HepG2 (cell line): ENCODE data around the gene SMC1A.

Experiments
- BCL6 ChIP-seq: IDR thresholded peaks from 2 replicates; pipeline ENCODE4 v1.6.1; 2016; ENCODE audit warnings: missing genetic modification reagents, missing compliant biosample characterization
- CCDC6 ChIP-seq: sonication (generic); formaldehyde crosslinking; IDR thresholded peaks from 2 replicates; pipeline ENCODE4 v1.8.1; 2022; ENCODE audit warnings: mild to moderate bottlenecking, missing genetic modification reagents, moderate library complexity
- CEBPB ChIP-seq: IDR thresholded peaks from 2 replicates; pipeline ENCODE4 v1.6.1; 2011; ENCODE audit warnings: low read depth, low read length, improper control_type of control experiment, borderline replicate concordance
- MAF1 ChIP-seq: sonication (generic); formaldehyde crosslinking; IDR thresholded peaks from 2 replicates; pipeline ENCODE4 v1.5.0; 2020; ENCODE audit warnings: missing genetic modification reagents, borderline replicate concordance
- MXD4 ChIP-seq: IDR thresholded peaks from 2 replicates; pipeline ENCODE4 v1.6.1; 2016; ENCODE audit warnings: mild to moderate bottlenecking, missing biosample characterization, missing genetic modification reagents
- TCF7 ChIP-seq: sonication (generic); IDR thresholded peaks from 2 replicates; pipeline ENCODE4 v1.6.1; 2016; ENCODE audit warnings: antibody characterized with exemption, low read depth
- ZFP41 ChIP-seq: sonication (generic); formaldehyde crosslinking; IDR thresholded peaks from 2 replicates; pipeline ENCODE4 v1.4.0; 2020; ENCODE audit warnings: mild to moderate bottlenecking, missing genetic modification reagents, borderline replicate concordance
- ZNF180 ChIP-seq: sonication (generic); formaldehyde crosslinking; IDR thresholded peaks from 2 replicates; pipeline ENCODE4 v1.4.0; 2020; ENCODE audit warnings: low read depth, missing genetic modification reagents, borderline replicate concordance
- ZNF460 ChIP-seq: sonication (generic); formaldehyde crosslinking; IDR thresholded peaks from 2 replicates; pipeline ENCODE4 v1.5.1; 2020; ENCODE audit warnings: missing genetic modification reagents, mild to moderate bottlenecking, borderline replicate concordance
- ZNF614 ChIP-seq: IDR thresholded peaks from 2 replicates; pipeline ENCODE4 v1.6.1; 2018; ENCODE audit warnings: missing biosample characterization, missing genetic modification reagents, inconsistent platforms, borderline replicate concordance
- ZNF629 ChIP-seq: sonication (generic); formaldehyde crosslinking; conservative IDR thresholded peaks from 2 replicates; pipeline ENCODE4 v1.5.0; 2020; ENCODE audit warnings: missing genetic modification reagents
- TF ChIP-seq, protein P1 (sequence below): sonication (generic); formaldehyde crosslinking; IDR thresholded peaks from 2 replicates; pipeline ENCODE4 v1.4.0; 2020; ENCODE audit warnings: mild to moderate bottlenecking, missing genetic modification reagents
- TF ChIP-seq, protein P2 (sequence below): IDR thresholded peaks from 2 replicates; pipeline ENCODE4 v1.6.1; 2016
- TF ChIP-seq, protein P3 (sequence below): sonication (generic); formaldehyde crosslinking; IDR thresholded peaks from 2 replicates; pipeline ENCODE4 v1.8.1; 2023; ENCODE audit warnings: missing genetic modification reagents, inconsistent platforms, borderline replicate concordance

DNA sequence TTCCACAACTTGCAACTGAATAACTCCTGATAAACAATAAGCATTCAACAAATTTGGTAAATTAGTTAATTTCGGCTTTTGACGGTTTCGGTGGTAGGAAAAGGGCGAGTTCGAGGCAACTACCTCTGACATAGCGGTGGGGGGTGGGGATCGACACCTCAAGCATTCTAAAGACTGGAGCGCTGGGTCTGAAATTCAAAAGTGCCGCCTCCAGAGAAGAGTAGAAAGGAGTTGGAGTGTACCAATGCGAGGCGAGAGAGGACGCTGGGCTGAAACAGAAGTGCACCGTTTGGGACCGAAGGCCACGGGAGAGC, 725 bp downstream of the SMC1A start:
- TF ChIP-seq, protein P1, sequence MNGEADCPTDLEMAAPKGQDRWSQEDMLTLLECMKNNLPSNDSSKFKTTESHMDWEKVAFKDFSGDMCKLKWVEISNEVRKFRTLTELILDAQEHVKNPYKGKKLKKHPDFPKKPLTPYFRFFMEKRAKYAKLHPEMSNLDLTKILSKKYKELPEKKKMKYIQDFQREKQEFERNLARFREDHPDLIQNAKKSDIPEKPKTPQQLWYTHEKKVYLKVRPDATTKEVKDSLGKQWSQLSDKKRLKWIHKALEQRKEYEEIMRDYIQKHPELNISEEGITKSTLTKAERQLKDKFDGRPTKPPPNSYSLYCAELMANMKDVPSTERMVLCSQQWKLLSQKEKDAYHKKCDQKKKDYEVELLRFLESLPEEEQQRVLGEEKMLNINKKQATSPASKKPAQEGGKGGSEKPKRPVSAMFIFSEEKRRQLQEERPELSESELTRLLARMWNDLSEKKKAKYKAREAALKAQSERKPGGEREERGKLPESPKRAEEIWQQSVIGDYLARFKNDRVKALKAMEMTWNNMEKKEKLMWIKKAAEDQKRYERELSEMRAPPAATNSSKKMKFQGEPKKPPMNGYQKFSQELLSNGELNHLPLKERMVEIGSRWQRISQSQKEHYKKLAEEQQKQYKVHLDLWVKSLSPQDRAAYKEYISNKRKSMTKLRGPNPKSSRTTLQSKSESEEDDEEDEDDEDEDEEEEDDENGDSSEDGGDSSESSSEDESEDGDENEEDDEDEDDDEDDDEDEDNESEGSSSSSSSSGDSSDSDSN (CRISPR knock-in tag) = no peak
- TF ChIP-seq, protein P2, sequence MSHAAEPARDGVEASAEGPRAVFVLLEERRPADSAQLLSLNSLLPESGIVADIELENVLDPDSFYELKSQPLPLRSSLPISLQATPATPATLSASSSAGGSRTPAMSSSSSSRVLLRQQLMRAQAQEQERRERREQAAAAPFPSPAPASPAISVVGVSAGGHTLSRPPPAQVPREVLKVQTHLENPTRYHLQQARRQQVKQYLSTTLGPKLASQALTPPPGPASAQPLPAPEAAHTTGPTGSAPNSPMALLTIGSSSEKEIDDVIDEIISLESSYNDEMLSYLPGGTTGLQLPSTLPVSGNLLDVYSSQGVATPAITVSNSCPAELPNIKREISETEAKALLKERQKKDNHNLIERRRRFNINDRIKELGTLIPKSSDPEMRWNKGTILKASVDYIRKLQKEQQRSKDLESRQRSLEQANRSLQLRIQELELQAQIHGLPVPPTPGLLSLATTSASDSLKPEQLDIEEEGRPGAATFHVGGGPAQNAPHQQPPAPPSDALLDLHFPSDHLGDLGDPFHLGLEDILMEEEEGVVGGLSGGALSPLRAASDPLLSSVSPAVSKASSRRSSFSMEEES (CRISPR knock-in tag) = no peak
- TF ChIP-seq, protein P3, sequence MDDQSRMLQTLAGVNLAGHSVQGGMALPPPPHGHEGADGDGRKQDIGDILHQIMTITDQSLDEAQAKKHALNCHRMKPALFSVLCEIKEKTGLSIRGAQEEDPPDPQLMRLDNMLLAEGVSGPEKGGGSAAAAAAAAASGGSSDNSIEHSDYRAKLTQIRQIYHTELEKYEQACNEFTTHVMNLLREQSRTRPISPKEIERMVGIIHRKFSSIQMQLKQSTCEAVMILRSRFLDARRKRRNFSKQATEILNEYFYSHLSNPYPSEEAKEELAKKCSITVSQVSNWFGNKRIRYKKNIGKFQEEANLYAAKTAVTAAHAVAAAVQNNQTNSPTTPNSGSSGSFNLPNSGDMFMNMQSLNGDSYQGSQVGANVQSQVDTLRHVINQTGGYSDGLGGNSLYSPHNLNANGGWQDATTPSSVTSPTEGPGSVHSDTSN = no peak
- TF ChIP-seq ZNF614 (no peak), MAF1 (no peak), ZNF629 (CRISPR knock-in tag) (no peak), ZFP41 (no peak), ZNF180 (no peak), CEBPB (no peak), TCF7 (no peak), ZNF460 (CRISPR knock-in tag) (no peak), BCL6 (CRISPR knock-in tag) (no peak), MXD4 (no peak), CCDC6 (CRISPR knock-in tag) (no peak)
